Stomach (tissue), 4 donors: ENCODE results near the gene PRDX1.
"Not testable (repeated sequence)": the region's sequence is repeated elsewhere in the genome, so short reads cannot be mapped to it uniquely, and the experiment has no call there.

Experiments used
- CTCF ChIP-seq, 7 experiments: fragments of 450-650 bp in 4 of 7; fragments of 200-600 bp in 3 of 7; sonication (generic) in 3 of 7; IDR thresholded peaks; one replicate each; pipeline ENCODE4 v1.5.1; 2016 to 2019; ENCODE audit warnings: antibody characterized with exemption in 7 of 7, control low read depth in 2 of 7, mild to moderate bottlenecking in 1 of 7
- POLR2A ChIP-seq, 4 donors: fragments of 450-650 bp; IDR thresholded peaks; one replicate each; pipeline ENCODE4 v1.6.1; 2016; ENCODE audit warnings: antibody characterized with exemption in 4 of 4, control low read depth in 2 of 4, mild to moderate bottlenecking in 1 of 4, moderate library complexity in 1 of 4
- POLR2AphosphoS5 ChIP-seq, 3 donors: sonication (generic); formaldehyde crosslinking; IDR thresholded peaks; one replicate each; pipeline ENCODE4 v1.6.1; 2016; ENCODE audit warnings: antibody characterized with exemption in 3 of 3

GRCh38 chr1:45519774-45520173, 1.9 kb downstream of the PRDX1 start:
- TF ChIP-seq CTCF, POLR2AphosphoS5, POLR2A (IDR thresholded peaks at IDR 0.05): not testable (repeated sequence)
